Esophagus squamous epithelium (tissue), 5 donors: ENCODE results near the gene DAGLB. TPM values are rescaled to one million over a fixed set of nuclear protein-coding genes. Genes with fewer than 3 reads are reported as not detected.
"Not testable (repeated sequence)": the region's sequence is repeated elsewhere in the genome, so short reads cannot be mapped to it uniquely, and the experiment has no call there.

Experiments
- DNase-seq: peaks from one replicate; lab custom pipeline; 2025; lab: John Stamatoyannopoulos, UW
- H3K27ac ChIP-seq, 4 donors: fragments of 200-600 bp; sonication (generic); one replicate each; pipeline ENCODE4 v1.5.1; 2016 to 2019; ENCODE audit warnings: mild to moderate bottlenecking in 1 of 4
- H3K27me3 ChIP-seq, 4 donors: fragments of 200-600 bp; sonication (generic); 1 replicate in 3 of 4; 2 replicates in 1 of 4; pipeline versions ENCODE4 v1.5.1 to v1.6.0; 2017 to 2021; ENCODE audit warnings: antibody characterized with exemption in 1 of 4
- H3K36me3 ChIP-seq, 3 donors: fragments of 200-600 bp; sonication (generic); one replicate each; pipeline ENCODE4 v1.5.1; 2016 to 2019
- H3K4me1 ChIP-seq, 3 donors: fragments of 200-600 bp; sonication (generic); one replicate each; pipeline ENCODE4 v1.5.1; 2017 to 2019
- H3K4me3 ChIP-seq, 4 donors: fragments of 200-600 bp; sonication (generic); 1 replicate in 3 of 4; 2 replicates in 1 of 4; pipeline ENCODE4 v1.5.1; 2016 to 2019; ENCODE audit warnings: mild to moderate bottlenecking in 2 of 4, moderate library complexity in 1 of 4
- H3K9me3 ChIP-seq, 3 donors: fragments of 200-600 bp; sonication (generic); one replicate each; pipeline ENCODE4 v1.5.1; 2016 to 2019
- POLR2A ChIP-seq, 4 donors: fragments of 450-650 bp; IDR thresholded peaks; one replicate each; pipeline ENCODE4 v1.6.1; 2017; ENCODE audit warnings: antibody characterized with exemption in 4 of 4, mild to moderate bottlenecking in 4 of 4, moderate library complexity in 3 of 4
- WGBS, 2 donors: methylation state at CpG; one replicate each; pipeline ENCODE4 v1.1.5; 2018; 5-methylcytosine and 5-hydroxymethylcytosine counted together
- intact Hi-C: fragments of 100-400 bp; cut with DNase I; formaldehyde crosslinking; loops from one replicate; pipeline ENCODE4 v1.15.0; 2022
- total RNA-seq, 4 donors: library from RNA; depleted of rRNA; stranded (reverse); fragments of >200 nt; gene quantifications; one replicate each; pipeline ENCODE4 v1.1.0, GENCODE V29; 2016
- TF ChIP-seq, protein P1 (sequence below), 6 experiments: fragments of 450-650 bp in 4 of 6; fragments of 200-600 bp in 2 of 6; sonication (generic) in 2 of 6; IDR thresholded peaks; one replicate each; pipeline ENCODE4 v1.5.1; 2016 to 2019; ENCODE audit warnings: antibody characterized with exemption in 6 of 6, mild to moderate bottlenecking in 4 of 6, moderate library complexity in 4 of 6
- donor health status: DM: yes; HTN: yes; CAD: no.

Gene DAGLB
- total RNA-seq, 4 donors from 2014 or later: 7.1 to 12.4 (median 10.6) TPM

DNA sequence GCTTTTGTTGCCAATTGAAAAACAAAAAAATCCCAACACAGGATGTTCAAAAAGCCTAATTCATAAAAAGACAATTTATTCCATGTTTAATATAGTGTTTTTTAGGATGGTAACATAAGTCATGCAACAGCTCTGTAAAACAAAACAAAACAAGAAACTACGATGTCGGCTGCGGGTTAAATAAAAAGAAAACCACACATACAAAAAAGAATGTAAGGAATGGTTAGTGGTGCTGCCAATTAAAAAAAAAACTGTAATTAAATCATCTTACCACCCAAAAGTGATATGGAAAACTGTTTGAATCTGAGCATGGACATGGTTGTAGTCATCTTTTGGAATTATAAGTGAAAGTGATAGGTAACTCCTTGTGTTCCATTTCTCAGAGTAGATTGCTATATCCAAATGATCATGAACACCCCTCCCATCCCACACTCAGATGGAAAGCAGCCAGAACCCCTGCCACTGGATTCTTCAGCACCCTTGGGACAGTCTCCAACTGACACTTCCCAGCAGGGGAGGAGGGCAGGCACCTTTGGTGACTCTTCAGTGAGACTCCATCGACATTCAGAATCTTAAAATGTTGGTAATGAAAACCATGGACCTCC is 14.3 kb upstream of the DAGLB start:
- intact Hi-C loops: no loop called here
- WGBS, 2 donors: 65 to 85% methylated on average over 4 of the region's 4 CpGs
- no peak for DNase-seq
- H3K4me3 ChIP-seq: no peak overlapping the region
- H3K4me1 ChIP-seq: peaks cover 0 to 4% (median 0%) of the 10 kb centered on the region in 3 donors
- H3K27me3 ChIP-seq: no peaks in the 10 kb centered on the region
- TF ChIP-seq, protein P1, sequence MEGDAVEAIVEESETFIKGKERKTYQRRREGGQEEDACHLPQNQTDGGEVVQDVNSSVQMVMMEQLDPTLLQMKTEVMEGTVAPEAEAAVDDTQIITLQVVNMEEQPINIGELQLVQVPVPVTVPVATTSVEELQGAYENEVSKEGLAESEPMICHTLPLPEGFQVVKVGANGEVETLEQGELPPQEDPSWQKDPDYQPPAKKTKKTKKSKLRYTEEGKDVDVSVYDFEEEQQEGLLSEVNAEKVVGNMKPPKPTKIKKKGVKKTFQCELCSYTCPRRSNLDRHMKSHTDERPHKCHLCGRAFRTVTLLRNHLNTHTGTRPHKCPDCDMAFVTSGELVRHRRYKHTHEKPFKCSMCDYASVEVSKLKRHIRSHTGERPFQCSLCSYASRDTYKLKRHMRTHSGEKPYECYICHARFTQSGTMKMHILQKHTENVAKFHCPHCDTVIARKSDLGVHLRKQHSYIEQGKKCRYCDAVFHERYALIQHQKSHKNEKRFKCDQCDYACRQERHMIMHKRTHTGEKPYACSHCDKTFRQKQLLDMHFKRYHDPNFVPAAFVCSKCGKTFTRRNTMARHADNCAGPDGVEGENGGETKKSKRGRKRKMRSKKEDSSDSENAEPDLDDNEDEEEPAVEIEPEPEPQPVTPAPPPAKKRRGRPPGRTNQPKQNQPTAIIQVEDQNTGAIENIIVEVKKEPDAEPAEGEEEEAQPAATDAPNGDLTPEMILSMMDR (IDR thresholded peaks at IDR 0.05): no peak
- no peak for TF ChIP-seq POLR2A (IDR thresholded peaks at IDR 0.05)
- H3K27ac ChIP-seq: no peak overlapping the region
- no peaks in the 10 kb centered on the region for H3K9me3 ChIP-seq
- peaks cover 6 to 67% (median 22%) of the 10 kb centered on the region in 3 donors for H3K36me3 ChIP-seq

DNA sequence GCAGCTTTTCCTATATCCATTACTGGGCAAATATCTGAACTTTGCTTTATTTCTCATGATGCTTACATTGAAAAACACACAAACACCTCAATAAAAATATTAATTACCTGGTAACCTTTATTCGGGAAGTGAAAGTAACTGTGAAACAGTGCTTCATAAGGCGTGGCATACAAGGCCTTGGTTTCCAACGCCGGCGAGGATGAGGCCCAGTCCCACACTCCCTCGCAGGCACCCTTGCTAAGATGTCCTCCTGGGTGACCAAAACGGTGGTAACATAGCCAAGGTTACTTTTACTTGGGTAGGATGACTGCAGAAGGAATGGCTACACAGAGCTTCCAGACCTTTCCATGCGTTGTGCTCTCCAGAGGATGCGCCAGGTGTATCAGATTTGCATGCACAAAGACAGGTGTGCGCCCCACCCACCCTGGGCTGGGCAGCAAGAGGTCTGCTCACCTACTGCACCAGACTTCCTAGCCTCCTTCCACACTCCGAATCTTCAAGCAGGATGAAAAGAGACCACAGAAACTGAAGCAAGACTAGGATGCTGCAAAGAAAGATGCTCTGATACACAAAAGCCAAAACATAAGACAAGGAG is 13.3 kb upstream of the DAGLB start:
- 82 to 86% methylated on average over 8 to 11 of the region's 11 CpGs for WGBS, 2 donors
- Histone ChIP-seq H3K27me3 (no peaks in the 10 kb centered on the region), H3K27ac (no peak overlapping the region), H3K9me3 (no peaks in the 10 kb centered on the region), H3K36me3 (peaks cover 3 to 57% (median 12%) of the 10 kb centered on the region in 3 donors), H3K4me3 (no peak overlapping the region), H3K4me1 (peaks cover 0 to 4% (median 0%) of the 10 kb centered on the region in 3 donors)
- intact Hi-C loops: no loop called here
- TF ChIP-seq POLR2A (IDR thresholded peaks at IDR 0.05): no peak
- TF ChIP-seq, protein P1 (IDR thresholded peaks at IDR 0.05): no peak
- no peak for DNase-seq

DNA sequence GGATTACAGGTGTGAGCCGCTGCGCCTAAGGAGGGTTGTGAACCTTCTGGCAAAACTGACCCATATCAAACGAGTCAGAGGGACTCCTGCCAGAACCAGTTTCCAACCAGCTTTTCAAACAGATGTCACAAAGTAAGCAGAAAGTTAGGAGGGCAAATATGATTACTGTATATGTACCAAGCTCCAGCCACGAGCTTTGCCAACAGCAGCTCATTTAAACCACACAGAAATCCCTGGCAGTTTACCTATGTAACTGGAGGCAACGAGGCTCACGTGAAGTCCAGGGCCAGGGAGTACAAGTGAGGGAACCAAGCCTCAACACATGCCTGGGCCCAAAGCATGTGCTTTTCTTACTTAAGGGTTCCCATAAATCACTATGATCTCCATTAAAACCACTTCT is 12.5 kb upstream of the DAGLB start:
- H3K4me1 ChIP-seq: peaks cover 0 to 4% (median 0%) of the 10 kb centered on the region in 3 donors
- DNase-seq: no peak
- 49 to 69% methylated on average over 4 to 5 of the region's 6 CpGs for WGBS, 2 donors

DNA sequence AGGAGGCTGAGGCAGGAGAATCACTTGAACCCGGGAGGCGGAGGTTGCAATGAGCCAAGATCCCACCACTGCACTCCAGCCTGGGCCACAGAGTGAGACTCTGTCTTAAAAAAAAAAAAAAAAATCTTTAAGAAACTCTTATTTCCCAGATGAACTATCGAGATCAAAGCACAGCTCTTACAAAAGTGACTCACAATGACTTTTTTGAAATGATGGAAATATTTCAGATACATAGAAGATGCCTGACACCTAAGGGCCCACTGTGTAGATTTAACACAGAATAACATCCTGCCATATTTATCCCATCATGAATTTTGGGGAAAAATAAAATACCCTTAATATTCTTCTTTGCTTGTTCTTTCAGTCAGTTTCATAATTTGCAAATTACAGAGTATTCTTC is 10.9 kb upstream of the DAGLB start:
- peaks cover 0 to 33% (median 4%) of the 10 kb centered on the region in 3 donors for H3K36me3 ChIP-seq
- intact Hi-C loops, DNase-seq, H3K27ac ChIP-seq, H3K4me1 ChIP-seq, H3K9me3 ChIP-seq, H3K27me3 ChIP-seq, H3K4me3 ChIP-seq: not testable (repeated sequence)
- 78 to 80% methylated on average over 3 of the region's 3 CpGs for WGBS, 2 donors

More for the DNA sequence above, 12.5 kb upstream of the DAGLB start:
- no peaks in the 10 kb centered on the region for H3K27me3 ChIP-seq
- H3K4me3 ChIP-seq: no peak overlapping the region
- no peaks in the 10 kb centered on the region for H3K9me3 ChIP-seq
- H3K27ac ChIP-seq: no peak overlapping the region
- intact Hi-C loops: no loop called here
- peaks cover 0 to 49% (median 7%) of the 10 kb centered on the region in 3 donors for H3K36me3 ChIP-seq
- TF ChIP-seq, protein P1 (IDR thresholded peaks at IDR 0.05): no peak
- TF ChIP-seq POLR2A (IDR thresholded peaks at IDR 0.05): no peak

DNA sequence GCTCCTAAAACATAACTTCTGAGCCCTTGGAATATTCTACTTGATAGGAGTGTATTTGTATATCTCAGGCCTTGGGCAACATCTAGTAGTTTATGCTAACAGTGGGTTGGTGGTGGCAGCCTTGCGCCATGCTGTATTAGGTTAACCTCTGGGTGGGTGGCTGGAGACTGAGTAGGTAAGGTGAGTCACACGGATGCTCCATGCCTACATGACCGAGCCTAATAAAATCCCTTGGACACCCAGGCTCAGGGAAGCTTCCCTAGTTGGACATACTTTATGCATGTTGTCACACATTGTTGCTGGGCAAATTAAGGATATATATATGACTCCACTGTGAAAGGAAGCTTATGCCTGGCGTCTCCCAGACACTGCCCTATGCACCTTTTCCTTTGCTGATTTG is 6.0 kb upstream of the DAGLB start:
- DNase-seq: no peak
- Histone ChIP-seq H3K4me1 (peaks cover 0 to 5% (median 0%) of the 10 kb centered on the region in 3 donors), H3K36me3 (no peaks in the 10 kb centered on the region), H3K27me3 (no peaks in the 10 kb centered on the region), H3K9me3 (no peaks in the 10 kb centered on the region), H3K4me3 (no peak overlapping the region), H3K27ac (no peak overlapping the region)
- intact Hi-C loops: no loop called here
- TF ChIP-seq POLR2A (IDR thresholded peaks at IDR 0.05): no peak
- TF ChIP-seq, protein P1 (IDR thresholded peaks at IDR 0.05): no peak
- 57 to 76% methylated on average over 4 of the region's 4 CpGs for WGBS, 2 donors
